HG03457 (cell line): ENCODE results near the gene IFI27L2.

Experiments
- ATAC-seq: cut with Tn5 transposase; IDR thresholded peaks from one replicate; pipeline ENCODE4 v1.9.1; 2021; ENCODE audit warnings: moderate number of reproducible peaks; ENCODE audit not compliant: unreplicated experiment

The IFI27L2 gene

GRCh38 chr14:94153750-94154342 lies 24.4 kb upstream of the IFI27L2 start:
- ATAC-seq = no peak

GRCh38 chr14:94152676-94153075 lies 23.3 kb upstream of the IFI27L2 start:
- ATAC-seq = no peak

GRCh38 chr14:94145902-94146527 lies 16.6 kb upstream of the IFI27L2 start:
- ATAC-seq = no peak

GRCh38 chr14:94144765-94145164 lies 15.4 kb upstream of the IFI27L2 start:
- no peak for ATAC-seq

- no peak for ATAC-seq
These were observed 14.3 kb upstream of the IFI27L2 start for GRCh38 chr14:94143711-94144110.

- ATAC-seq = no peak
These were observed 13.8 kb upstream of the IFI27L2 start for GRCh38 chr14:94143239-94143638.

- no peak for ATAC-seq
These were observed 13.4 kb upstream of the IFI27L2 start for GRCh38 chr14:94142836-94143235.

GRCh38 chr14:94142247-94142646 lies 12.8 kb upstream of the IFI27L2 start:
- ATAC-seq = no peak

GRCh38 chr14:94139421-94139820 lies 10.0 kb upstream of the IFI27L2 start:
- no peak for ATAC-seq

GRCh38 chr14:94139006-94139405 lies 9.6 kb upstream of the IFI27L2 start:
- no peak for ATAC-seq

GRCh38 chr14:94138251-94138650 lies 8.8 kb upstream of the IFI27L2 start:
- ATAC-seq = no peak

- no peak for ATAC-seq
These were observed 7.3 kb upstream of the IFI27L2 start for GRCh38 chr14:94136575-94137331.

- no peak for ATAC-seq
These were observed 6.1 kb upstream of the IFI27L2 start for GRCh38 chr14:94135476-94135875.

GRCh38 chr14:94132285-94132887 lies 3.0 kb upstream of the IFI27L2 start:
- no peak for ATAC-seq

- ATAC-seq = no peak
These were observed 482 bp upstream of the IFI27L2 start for GRCh38 chr14:94129758-94130414.

- ATAC-seq = no peak
These were observed 1.1 kb downstream of the IFI27L2 start for GRCh38 chr14:94128216-94128839.

- no peak for ATAC-seq
These were observed 2.1 kb downstream of the IFI27L2 start for GRCh38 chr14:94127330-94127729.

- ATAC-seq = no peak
These were observed 2.6 kb downstream of the IFI27L2 start for GRCh38 chr14:94126800-94127199.

- ATAC-seq = no peak
These were observed 3.1 kb downstream of the IFI27L2 start for GRCh38 chr14:94126419-94126677.

- ATAC-seq = no peak
These were observed 3.6 kb downstream of the IFI27L2 start for GRCh38 chr14:94125659-94126418.
